GM12878 (cell line): ENCODE measurements around the gene SWT1. TPM values are rescaled to one million over a fixed set of nuclear protein-coding genes. Genes with fewer than 3 reads are reported as not detected.

Source experiments
- ATAC-seq: fragments of 200-7000 bp; cut with Tn5 transposase; 3 replicates; pipeline ENCODE4 v1.9.1; 2020; ENCODE audit warnings: mild to moderate bottlenecking, moderate library complexity
- BruUV-seq: library from RNA; stranded (reverse); fragments of 400-500 nt; replicated peaks from 2 replicates; lab custom pipeline; 2021; lab: Mats Ljungman, UMichigan
- CTCF ChIA-PET: fragments of 300-600 bp; sonication (Branson Sonifier 250); formaldehyde crosslinking; extraction: SDS; loops from one replicate; lab custom pipeline; 2021; ENCODE audit warnings: inconsistent platforms; lab: Yijun Ruan, JAX
- POLR2A ChIA-PET: fragments of 350-600 bp; formaldehyde crosslinking; extraction: SDS; loops from one replicate; lab custom pipeline; 2021; ENCODE audit warnings: inconsistent platforms; lab: Charles Lee
- RAD21 ChIA-PET: fragments of 300-600 bp; sonication (Branson Sonifier 250); formaldehyde crosslinking; loops from one replicate; lab custom pipeline; 2023; ENCODE audit warnings: antibody characterized with exemption; ENCODE audit not compliant: unreplicated experiment; lab: Charles Lee
- SMC1A ChIA-PET: fragments of 300-600 bp; sonication (Branson Sonifier 250); formaldehyde crosslinking; loops from one replicate; lab custom pipeline; 2023; ENCODE audit not compliant: unreplicated experiment, uncharacterized antibody; lab: Charles Lee
- DNase-seq: peaks from one replicate; pipeline ENCODE4 v3.0.0-alpha.2; 2011; ENCODE audit warnings: low read depth, low spot score
- FAIRE-seq: peaks from 3 replicates; lab custom pipeline; 2011; peaks lifted over from hg19 to GRCh38; lab: Jason Lieb, UNC
- H2AFZ ChIP-seq: 2 replicates; pipeline ENCODE4 v1.6.0; 2011; ENCODE audit warnings: low read depth, low read length, control low read depth; ENCODE audit not compliant: control insufficient read depth
- H3K27ac ChIP-seq: 2 replicates; pipeline ENCODE4 v1.5.1; 2011; ENCODE audit warnings: control low read depth; ENCODE audit not compliant: control insufficient read depth, insufficient read depth
- H3K27me3 ChIP-seq, 2 experiments: replicated peaks in 1 of 2; 2 replicates each; pipeline versions ENCODE4 v1.6.0 to v1.6.1; 2011; ENCODE audit warnings: low read length in 1 of 2; ENCODE audit not compliant: control insufficient read depth in 2 of 2, insufficient read depth in 2 of 2
- H3K36me3 ChIP-seq, 2 experiments: 2 replicates each; pipeline ENCODE4 v1.5.1; 2011; ENCODE audit warnings: low read length in 1 of 2; ENCODE audit not compliant: control insufficient read depth in 2 of 2, insufficient read depth in 2 of 2
- H3K4me1 ChIP-seq: 2 replicates; pipeline ENCODE4 v1.6.1; 2011; ENCODE audit warnings: mild to moderate bottlenecking, low read length, moderate library complexity, mixed read lengths; ENCODE audit not compliant: control insufficient read depth, insufficient read depth
- H3K4me2 ChIP-seq: 2 replicates; pipeline ENCODE4 v1.6.0; 2011; ENCODE audit warnings: control low read depth; ENCODE audit not compliant: control insufficient read depth, insufficient read depth
- H3K4me3 ChIP-seq: fragments of 200-600 bp; sonication (generic); 2 replicates; pipeline ENCODE4 v1.5.1; 2016
- H3K79me2 ChIP-seq: 2 replicates; pipeline ENCODE4 v1.6.0; 2011; ENCODE audit warnings: low read length; ENCODE audit not compliant: control insufficient read depth, insufficient read depth
- H3K9ac ChIP-seq: 2 replicates; pipeline ENCODE4 v1.8.0; 2011; ENCODE audit warnings: low read length, control low read depth, mixed read lengths; ENCODE audit not compliant: control insufficient read depth, insufficient read depth
- H3K9me3 ChIP-seq: replicated peaks from 3 replicates; pipeline ENCODE4 v1.5.1; 2011; ENCODE audit warnings: mild to moderate bottlenecking, low read length; ENCODE audit not compliant: control insufficient read depth, insufficient read depth
- H4K20me1 ChIP-seq: 2 replicates; pipeline ENCODE4 v1.6.0; 2011; ENCODE audit not compliant: control insufficient read depth, insufficient read depth
- IRF4 ChIP-seq: IDR thresholded peaks from 2 replicates; pipeline ENCODE4 v1.6.1; 2011; ENCODE audit warnings: low read depth, low read length
- MXI1 ChIP-seq: fragments of 150-350 bp; IDR thresholded peaks from 2 replicates; pipeline ENCODE4 v1.6.1; 2011; ENCODE audit warnings: low read depth, mild to moderate bottlenecking, inconsistent platforms, low read length, improper control_type of control experiment
- SIX5 ChIP-seq: IDR thresholded peaks from 2 replicates; pipeline ENCODE4 v1.6.1; 2011; ENCODE audit warnings: mild to moderate bottlenecking, low read depth, low read length, moderate library complexity; ENCODE audit not compliant: severe bottlenecking
- SPI1 ChIP-seq: IDR thresholded peaks from 2 replicates; pipeline ENCODE4 v1.6.1; 2011; ENCODE audit warnings: low read depth, mild to moderate bottlenecking, low read length, moderate library complexity, borderline replicate concordance; ENCODE audit not compliant: insufficient read depth
- WGBS: methylation state at CpG from one replicate; pipeline ENCODE4 v1.1.6; 2016; ENCODE audit warnings: low lambda C conversion rate; ENCODE audit not compliant: insufficient replicate concordance, insufficient coverage; ENCODE audit errors: missing lambda C conversion rate; 5-methylcytosine and 5-hydroxymethylcytosine counted together
- in situ Hi-C: fragments of 300-500 bp; cut with MboI; formaldehyde crosslinking; loops from 9 replicates; pipeline ENCODE4 v1.14.3; 2018; ENCODE audit warnings: mixed read lengths
- intact Hi-C: fragments of 100-400 bp; cut with micrococcal nuclease; formaldehyde crosslinking; loops from one replicate; pipeline ENCODE4 v1.14.2; 2022; ENCODE audit not compliant: unreplicated experiment
- polyA plus RNA-seq, 11 experiments: library from polyadenylated mRNA; depleted of rRNA in 4 of 11; unstranded in 6 of 11; stranded (reverse) in 5 of 11; fragments of >200 nt; fragmentation: Nextera tagmentation in 4 of 11; fragmentation: Illumina TruSeq in 1 of 11; extraction: Ambion mirVana in 4 of 11; extraction: Trizol in 1 of 11; gene quantifications; 1 replicate in 1 of 11; 2 replicates in 10 of 11; pipeline versions ENCODE4 v1.2.1 to v1.2.3, GENCODE V29; 2011 to 2016; ENCODE audit warnings: inconsistent platforms in 2 of 11, missing spikeins in 2 of 11, low read depth in 1 of 11
- total RNA-seq, 4 experiments: library from RNA; depleted of rRNA in 3 of 4; stranded (reverse); fragments of >200 nt in 3 of 4; fragmentation: Illumina TruSeq in 1 of 4; extraction: Trizol in 1 of 4; gene quantifications; 2 replicates each; pipeline versions ENCODE4 v1.2.1 to v1.2.3, GENCODE V29; 2013 to 2021

Gene SWT1
- total and polyA plus RNA-seq, 10 of the 15 experiments (the other 5 are each of a cell fraction or from before 2014, with no cell fraction given): 1.0 to 4.2 (median 2.6) TPM

GRCh38 chr1:185152187-185152767 is 4.7 kb upstream of the SWT1 start:
- ChIA-PET POLR2A (no interaction called here), RAD21 (no interaction called here), SMC1A (interaction anchor here (0.6 to 1.6 kb wide), 3 partner anchors 12 to 215 kb away, joined by 3 to 4 read pairs (median 4); no protein-coding TSS in a partner anchor), CTCF (interaction anchor here (0.6 to 1.3 kb wide), 3 partner anchors 18 to 111 kb away, joined by 3 to 4 read pairs (median 3); no protein-coding TSS in a partner anchor)
- Histone ChIP-seq H3K4me3 (no peak overlapping the region), H3K9me3 (no peaks in the 10 kb centered on the region), H3K36me3 (peaks cover 0 to 4% of the 10 kb centered on the region in 2 experiments; a peak in 2 of 4 replicates), H4K20me1 (no peaks in the 10 kb centered on the region), H3K9ac (no peak overlapping the region), H3K27ac (no peak overlapping the region), H3K79me2 (peaks cover 24% of the 10 kb centered on the region), H2AFZ (no peak overlapping the region), H3K4me1 (peaks cover 5% of the 10 kb centered on the region; the same call in 1 of the 2 replicates), H3K27me3 (no peaks in the 10 kb centered on the region), H3K4me2 (no peak overlapping the region)
- no TSS peak for BruUV-seq
- WGBS: 77% methylated on average over 3 of the region's 3 CpGs
- FAIRE-seq (no peak), ATAC-seq (no peak), DNase-seq (no peak)
- in situ Hi-C loops (no loop called here), intact Hi-C loops (no loop called here)
- peak; percentile 40; the same call in 1 of the 2 replicates for TF ChIP-seq SPI1
- TF ChIP-seq IRF4: no peak

GRCh38 chr1:185154912-185155513 is 2.0 kb upstream of the SWT1 start:
- ATAC-seq (no peak), DNase-seq (no peak), FAIRE-seq (no peak)
- POLR2A ChIA-PET: interaction anchor here (0.5 to 1.4 kb wide), 3 partner anchors 13 to 58 kb away, joined by 3 to 4 read pairs (median 3); no protein-coding TSS in a partner anchor
- Histone ChIP-seq H3K36me3 (no peaks in the 10 kb centered on the region), H3K9me3 (no peaks in the 10 kb centered on the region), H3K27ac (peak overlapping the region; percentile 94; the same call in 1 of the 2 replicates), H3K79me2 (peaks cover 24% of the 10 kb centered on the region), H3K4me3 (peak overlapping the region; percentile 43), H3K9ac (peak overlapping the region; percentile 87), H2AFZ (no peak overlapping the region), H4K20me1 (no peaks in the 10 kb centered on the region), H3K4me2 (peak overlapping the region; percentile 92), H3K27me3 (no peaks in the 10 kb centered on the region), H3K4me1 (peaks cover 11% of the 10 kb centered on the region; the same call in 1 of the 2 replicates)
- RAD21 ChIA-PET: interaction anchor here (5.6 kb wide), 1 partner anchor 13 kb away, joined by 65 read pairs; no protein-coding TSS in a partner anchor
- WGBS: 30% methylated on average over 2 of the region's 2 CpGs
- no TSS peak for BruUV-seq
- CTCF ChIA-PET: interaction anchor here (0.9 to 9.5 kb wide), 10 partner anchors 9 to 526 kb away, joined by 3 to 121 read pairs (median 4); no protein-coding TSS in a partner anchor
- intact Hi-C loops: loop anchor here (5.0 kb wide), 3 partner anchors 108 to 398 kb away; partner anchors contain the start of genes IVNS1ABP and RNF2
- SMC1A ChIA-PET: interaction anchor here (0.9 to 2.0 kb wide), 3 partner anchors 15 to 399 kb away, joined by 3 to 19 read pairs (median 4); partner anchors contain the start of gene RNF2
- 0 out of 2 replicates have a peak, but pooled peaks have one; percentile 10 for TF ChIP-seq MXI1
- TF ChIP-seq SIX5: no peak
- in situ Hi-C loops: no loop called here
